Measurements from ENCODE around the gene ACTN4.

The ACTN4 gene

GRCh38 chr19:38662537-38663155, 15.2 kb downstream of the ACTN4 start:
- DNase-seq = no peak

GRCh38 chr19:38663156-38663651, 15.8 kb downstream of the ACTN4 start:
- DNase-seq = no peak

- no peak for DNase-seq
These were observed 16.6 kb downstream of the ACTN4 start for GRCh38 chr19:38663957-38664502.

GRCh38 chr19:38664503-38665211, 17.2 kb downstream of the ACTN4 start:
- DNase-seq = no peak

- no peak for DNase-seq
These were observed 17.9 kb downstream of the ACTN4 start for GRCh38 chr19:38665219-38665931.

GRCh38 chr19:38665950-38666662, 18.7 kb downstream of the ACTN4 start:
- DNase-seq = no peak

- no peak for DNase-seq
These were observed 19.4 kb downstream of the ACTN4 start for GRCh38 chr19:38666663-38667511.

GRCh38 chr19:38667661-38668171, 20.3 kb downstream of the ACTN4 start:
- DNase-seq = no peak

- DNase-seq = no peak
These were observed 22.1 kb downstream of the ACTN4 start for GRCh38 chr19:38669552-38669951.

- DNase-seq = no peak
These were observed 23.5 kb downstream of the ACTN4 start for GRCh38 chr19:38670921-38671398.

GRCh38 chr19:38671654-38672053, 24.2 kb downstream of the ACTN4 start:
- DNase-seq = no peak

- no peak for DNase-seq
These were observed 25.6 kb downstream of the ACTN4 start for GRCh38 chr19:38673030-38673429.

GRCh38 chr19:38674388-38675171, 27.1 kb downstream of the ACTN4 start:
- no peak for DNase-seq

- no peak for DNase-seq
These were observed 28.2 kb downstream of the ACTN4 start for GRCh38 chr19:38675611-38676010.

GRCh38 chr19:38676023-38676877, 28.8 kb downstream of the ACTN4 start:
- no peak for DNase-seq

GRCh38 chr19:38676878-38677646, 29.6 kb downstream of the ACTN4 start:
- no peak for DNase-seq

GRCh38 chr19:38678217-38678890, 30.9 kb downstream of the ACTN4 start:
- no peak for DNase-seq

GRCh38 chr19:38678891-38679494, 31.5 kb downstream of the ACTN4 start:
- no peak for DNase-seq
